VCaP (cell line): ENCODE results near the gene SP8.

Source experiments
- H3K27ac ChIP-seq: fragments of 450-650 bp; 2 replicates; pipeline ENCODE4 v1.5.1; 2017
- CTCF ChIP-seq: fragments of 450-650 bp; conservative IDR thresholded peaks from 2 replicates; pipeline ENCODE4 v1.5.1; 2017; ENCODE audit warnings: mild to moderate bottlenecking, moderate library complexity

Gene SP8

GRCh38 chr7:20777377-20778062, 9.2 kb downstream of the SP8 start:
- peak overlapping the region; percentile 60; the same call in 1 of the 2 replicates for H3K27ac ChIP-seq
- no peak for TF ChIP-seq CTCF

- no peak for TF ChIP-seq CTCF
- no peak overlapping the region for H3K27ac ChIP-seq
Measured at GRCh38 chr7:20776942-20777341, 9.7 kb downstream of the SP8 start.

GRCh38 chr7:20776214-20776911, 10.3 kb downstream of the SP8 start:
- no peak overlapping the region for H3K27ac ChIP-seq
- TF ChIP-seq CTCF = no peak

GRCh38 chr7:20754001-20754400, 32.7 kb downstream of the SP8 start:
- no peak for TF ChIP-seq CTCF
- H3K27ac ChIP-seq = no peak overlapping the region

GRCh38 chr7:20749906-20750305, 36.8 kb downstream of the SP8 start:
- H3K27ac ChIP-seq = no peak overlapping the region
- no peak for TF ChIP-seq CTCF

- TF ChIP-seq CTCF = no peak
- H3K27ac ChIP-seq = no peak overlapping the region
Measured at GRCh38 chr7:20748853-20749252, 37.8 kb downstream of the SP8 start.

GRCh38 chr7:20747001-20747400, 39.7 kb downstream of the SP8 start:
- TF ChIP-seq CTCF = no peak
- H3K27ac ChIP-seq = no peak overlapping the region
